Sigmoid colon (tissue), 7 donors: ENCODE data around the gene UBE2Q2. TPM values are rescaled to one million over a fixed set of nuclear protein-coding genes. Genes with fewer than 3 reads are reported as not detected.
A peak's percentile ranks its signal among the peaks of the same experiment; 100 is the strongest.
"Not testable (repeated sequence)": the region's sequence is repeated elsewhere in the genome, so short reads cannot be mapped to it uniquely, and the experiment has no call there.

Experiments used
- DNase-seq: peaks from one replicate; pipeline ENCODE4 v3.0.0-alpha.2; 2019
- H3K27ac ChIP-seq, 4 donors: fragments of 200-600 bp; sonication (generic); one replicate each; pipeline ENCODE4 v1.5.1; 2016 to 2019; ENCODE audit warnings: mild to moderate bottlenecking in 1 of 4
- H3K27me3 ChIP-seq, 3 donors: fragments of 200-600 bp; sonication (generic); one replicate each; pipeline ENCODE4 v1.5.1; 2019; ENCODE audit warnings: mild to moderate bottlenecking in 1 of 3
- H3K36me3 ChIP-seq, 4 donors: fragments of 200-600 bp; sonication (generic); one replicate each; pipeline ENCODE4 v1.5.1; 2016 to 2019
- H3K4me1 ChIP-seq, 4 donors: fragments of 200-600 bp; sonication (generic); one replicate each; pipeline ENCODE4 v1.5.1; 2017 to 2019
- H3K4me3 ChIP-seq, 4 donors: fragments of 200-600 bp; sonication (generic); one replicate each; pipeline ENCODE4 v1.5.1; 2017 to 2019; ENCODE audit warnings: mild to moderate bottlenecking in 2 of 4, moderate library complexity in 1 of 4
- H3K9me3 ChIP-seq, 4 donors: fragments of 200-600 bp in 3 of 4; sonication (generic) in 3 of 4; one replicate each; pipeline versions ENCODE4 v1.5.1 to v1.6.1; 2013 to 2019
- CTCF ChIP-seq, 4 experiments: fragments of 450-650 bp in 3 of 4; fragments of 200-600 bp in 1 of 4; IDR thresholded peaks; one replicate each; pipeline ENCODE4 v1.5.1; 2016 to 2019; ENCODE audit warnings: antibody characterized with exemption in 4 of 4, mild to moderate bottlenecking in 3 of 4, moderate library complexity in 2 of 4
- EP300 ChIP-seq, 4 donors: sonication (generic); formaldehyde crosslinking; IDR thresholded peaks; one replicate each; pipeline ENCODE4 v1.6.1; 2017; ENCODE audit warnings: antibody characterized with exemption in 4 of 4
- POLR2A ChIP-seq, 2 donors: fragments of 450-650 bp; IDR thresholded peaks; one replicate each; pipeline ENCODE4 v1.6.1; 2016; ENCODE audit warnings: antibody characterized with exemption in 2 of 2, mild to moderate bottlenecking in 2 of 2, moderate library complexity in 2 of 2
- POLR2AphosphoS5 ChIP-seq, 4 donors: sonication (generic); formaldehyde crosslinking; IDR thresholded peaks; one replicate each; pipeline ENCODE4 v1.6.1; 2017; ENCODE audit warnings: antibody characterized with exemption in 4 of 4
- WGBS, 2 donors: extraction: QIAGEN DNeasy Blood & Tissue Kit; methylation state at CpG; one replicate each; pipeline ENCODE4 v1.1.7; 2013; 5-methylcytosine and 5-hydroxymethylcytosine counted together
- intact Hi-C: fragments of 100-400 bp; cut with DNase I; formaldehyde crosslinking; loops from one replicate; pipeline ENCODE4 v1.15.1; 2023
- polyA plus RNA-seq, 3 donors: library from polyadenylated mRNA; stranded (reverse); fragments of 200-250 nt; gene quantifications; one replicate each; pipeline ENCODE4 v1.2.3, GENCODE V29; 2013
- total RNA-seq, 4 donors: library from RNA; depleted of rRNA; stranded (reverse); fragments of >200 nt; gene quantifications; one replicate each; pipeline ENCODE4 v1.1.0, GENCODE V29; 2016
- donor health status: healthy with polysubstance abuse.
- donor health status: Bipolar disorder and iron deficiency.
- donor health status: healthy.

The UBE2Q2 gene
- total and polyA plus RNA-seq, 7 donors: 16.9 to 101 (median 69.5) TPM

- H3K9me3 ChIP-seq: no peaks in the 10 kb centered on the region
- peak overlapping the region; percentile 90 to 97 (median 96) for H3K27ac ChIP-seq
- H3K27me3 ChIP-seq: no peaks in the 10 kb centered on the region
- DNase-seq: peak; percentile 84
- WGBS, 2 donors: 0 to 1% methylated on average over 77 of the region's 77 CpGs
- H3K36me3 ChIP-seq: no peaks in the 10 kb centered on the region
- H3K4me1 ChIP-seq: peaks cover 0 to 65% (median 41%) of the 10 kb centered on the region in 4 donors
- H3K4me3 ChIP-seq: peak overlapping the region; percentile 76 to 93 (median 88)
- intact Hi-C loops: loop anchor here (5.0 kb wide), 1 partner anchor 58 kb away; the partner anchor contains the start of gene FBXO22
- no peak for TF ChIP-seq CTCF (IDR thresholded peaks at IDR 0.05)
- peak; percentile 49 to 58 for TF ChIP-seq POLR2A (IDR thresholded peaks at IDR 0.05)
- TF ChIP-seq POLR2AphosphoS5 (IDR thresholded peaks at IDR 0.05): peak in 3 of 4 donors; percentile 29 to 83 (median 81)
Observed at GRCh38 chr15:75843678-75844581, 683 bp downstream of the UBE2Q2 start.

- H3K4me1 ChIP-seq: peaks cover 0 to 70% (median 44%) of the 10 kb centered on the region in 4 donors
- WGBS, 2 donors: 36 to 37% methylated on average over 13 of the region's 13 CpGs
- DNase-seq: no peak
- H3K4me3 ChIP-seq: peak overlapping the region; percentile 76 to 93 (median 88)
- peak overlapping the region; percentile 90 to 97 (median 96) for H3K27ac ChIP-seq
- no peaks in the 10 kb centered on the region for H3K27me3 ChIP-seq
- no peak for TF ChIP-seq EP300 (IDR thresholded peaks at IDR 0.05)
- TF ChIP-seq POLR2AphosphoS5 (IDR thresholded peaks at IDR 0.05): no peak
- no peak for TF ChIP-seq CTCF (IDR thresholded peaks at IDR 0.05)
- no peaks in the 10 kb centered on the region for H3K36me3 ChIP-seq
- intact Hi-C loops: loop anchor here (5.0 kb wide), 1 partner anchor 58 kb away; the partner anchor contains the start of gene FBXO22
- H3K9me3 ChIP-seq: no peaks in the 10 kb centered on the region
Observed at GRCh38 chr15:75844629-75845335, 1.5 kb downstream of the UBE2Q2 start.

- no peak for TF ChIP-seq POLR2A (IDR thresholded peaks at IDR 0.05)
- TF ChIP-seq POLR2AphosphoS5 (IDR thresholded peaks at IDR 0.05): no peak
- no peak for TF ChIP-seq EP300 (IDR thresholded peaks at IDR 0.05)
- no peak for TF ChIP-seq CTCF (IDR thresholded peaks at IDR 0.05)
- intact Hi-C loops: no loop called here
- DNase-seq: no peak
- Histone ChIP-seq H3K9me3 (no peaks in the 10 kb centered on the region), H3K4me1 (peaks cover 0 to 56% (median 38%) of the 10 kb centered on the region in 4 donors), H3K27ac (no peak overlapping the region), H3K36me3 (no peaks in the 10 kb centered on the region), H3K4me3 (no peak overlapping the region), H3K27me3 (no peaks in the 10 kb centered on the region)
- 18 to 70% methylated on average over 1 of the region's 1 CpG for WGBS, 2 donors
Observed at GRCh38 chr15:75849167-75849566, 5.9 kb downstream of the UBE2Q2 start.

GRCh38 chr15:75850708-75851107 lies 7.5 kb downstream of the UBE2Q2 start:
- peaks cover 0 to 44% (median 25%) of the 10 kb centered on the region in 4 donors for H3K4me1 ChIP-seq
- intact Hi-C loops: no loop called here
- WGBS, 2 donors: 91 to 93% methylated on average over 2 of the region's 2 CpGs
- no peak overlapping the region for H3K27ac ChIP-seq
- H3K9me3 ChIP-seq: no peaks in the 10 kb centered on the region
- H3K36me3 ChIP-seq: peaks cover 0 to 7% (median under 1%) of the 10 kb centered on the region in 4 donors
- H3K4me3 ChIP-seq: no peak overlapping the region
- no peak for DNase-seq
- TF ChIP-seq EP300 (IDR thresholded peaks at IDR 0.05) (no peak), CTCF (IDR thresholded peaks at IDR 0.05) (no peak), POLR2A (IDR thresholded peaks at IDR 0.05) (no peak), POLR2AphosphoS5 (IDR thresholded peaks at IDR 0.05) (no peak)
- H3K27me3 ChIP-seq: no peaks in the 10 kb centered on the region

- peaks cover 0 to 36% (median 18%) of the 10 kb centered on the region in 4 donors for H3K4me1 ChIP-seq
- H3K27me3 ChIP-seq, H3K4me3 ChIP-seq, DNase-seq, H3K9me3 ChIP-seq, H3K27ac ChIP-seq, H3K36me3 ChIP-seq, intact Hi-C loops: not testable (repeated sequence)
- 94 to 95% methylated on average over 4 of the region's 4 CpGs for WGBS, 2 donors
Observed at GRCh38 chr15:75851566-75851965, 8.3 kb downstream of the UBE2Q2 start.
